HG03432 (cell line): ENCODE data around the gene PTPRJ.

ENCODE experiments used
- ATAC-seq: cut with Tn5 transposase; IDR thresholded peaks from one replicate; pipeline ENCODE4 v1.9.1; 2021; ENCODE audit warnings: mild to moderate bottlenecking, moderate library complexity; ENCODE audit not compliant: unreplicated experiment

The PTPRJ gene

GRCh38 chr11:47992959-47993820 lies 12.8 kb downstream of the PTPRJ start:
- no peak for ATAC-seq

DNA sequence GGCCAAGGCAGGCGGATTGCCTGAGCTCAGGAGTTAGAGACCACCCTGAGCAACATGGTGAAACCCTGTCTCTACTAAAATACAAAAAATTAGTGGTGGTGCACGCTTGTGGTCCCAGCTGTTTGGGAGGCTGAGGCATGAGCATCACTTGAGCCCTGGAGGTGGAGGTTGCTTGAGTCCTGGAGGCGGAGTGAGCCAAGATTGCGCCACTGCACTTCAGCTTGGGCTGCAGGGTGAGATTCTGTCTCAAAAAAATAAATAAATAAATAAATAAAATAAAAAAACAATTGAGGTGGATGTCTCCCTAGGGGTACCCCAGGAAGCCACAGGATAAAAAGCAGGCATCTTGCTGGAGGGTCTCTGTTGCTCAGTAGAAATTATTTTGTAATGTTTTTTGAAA lies 14.1 kb downstream of the PTPRJ start:
- ATAC-seq, result no peak

- no peak for ATAC-seq
Observed at GRCh38 chr11:47995360-47995769, 15.0 kb downstream of the PTPRJ start.

DNA sequence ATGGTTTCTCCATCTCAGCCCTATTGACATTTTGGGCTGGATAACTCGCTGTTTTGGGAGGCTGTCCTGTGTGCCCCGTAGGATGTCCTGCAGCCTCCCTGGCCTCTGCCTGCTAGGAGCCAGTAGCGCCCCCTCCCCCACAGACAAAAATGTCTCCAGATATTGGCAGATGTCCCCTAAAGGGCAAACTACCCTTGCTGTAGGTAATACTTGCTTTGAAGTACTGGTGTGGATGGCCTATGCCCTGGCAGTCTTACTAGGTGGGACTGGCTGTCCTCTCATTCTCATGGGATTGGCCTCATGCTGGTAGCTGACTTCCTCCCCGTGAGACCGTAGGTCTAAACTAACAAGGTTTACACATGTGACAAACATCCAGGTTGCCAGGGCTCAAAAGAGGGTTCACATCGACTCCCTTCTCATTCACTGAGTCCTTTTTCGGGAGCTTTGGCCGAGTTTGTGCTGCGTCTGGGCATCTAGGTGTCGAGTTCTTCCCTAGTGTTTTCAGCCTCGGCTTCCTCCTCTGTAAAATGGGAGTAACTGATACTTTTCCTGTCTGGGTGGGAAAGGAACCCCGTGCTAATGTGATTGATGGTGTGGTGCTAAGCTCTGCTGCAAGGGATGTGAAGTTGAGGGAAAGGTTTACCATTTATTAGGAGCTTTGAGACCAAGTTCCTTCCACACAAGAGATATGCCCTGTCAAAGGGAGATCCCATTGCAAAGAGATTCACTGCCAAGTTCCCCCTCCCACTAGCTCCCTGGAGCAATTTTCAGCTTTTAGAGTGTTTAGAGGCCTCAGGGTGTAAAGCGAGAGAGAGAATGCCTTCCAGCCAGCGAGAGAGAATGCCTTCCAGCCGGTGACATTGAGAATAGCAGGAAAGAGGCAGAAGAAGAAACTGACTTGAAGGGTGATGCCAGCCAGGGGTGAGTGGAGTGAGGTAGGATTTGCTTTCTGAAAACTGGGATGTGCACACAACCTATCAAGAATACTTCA lies 17.0 kb downstream of the PTPRJ start:
- no peak for ATAC-seq

DNA sequence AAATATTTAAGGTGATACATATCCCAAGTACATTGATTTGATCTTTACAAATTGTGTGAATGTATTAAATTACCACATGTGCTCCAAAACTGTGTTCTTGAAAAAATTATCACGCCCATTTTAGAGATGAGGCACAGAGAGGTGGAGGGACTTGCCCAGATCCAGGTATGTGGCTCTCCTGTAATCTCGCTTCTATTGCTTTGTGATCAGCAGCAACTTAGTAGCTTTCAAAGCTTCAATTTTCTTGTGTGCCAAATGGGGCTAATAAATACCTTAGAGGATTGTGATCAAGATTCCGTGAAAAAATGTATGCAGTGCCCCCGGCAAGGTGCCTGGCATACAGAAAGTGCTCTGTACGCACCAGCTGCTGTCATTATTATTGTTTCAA lies 18.0 kb downstream of the PTPRJ start:
- ATAC-seq, result no peak

DNA sequence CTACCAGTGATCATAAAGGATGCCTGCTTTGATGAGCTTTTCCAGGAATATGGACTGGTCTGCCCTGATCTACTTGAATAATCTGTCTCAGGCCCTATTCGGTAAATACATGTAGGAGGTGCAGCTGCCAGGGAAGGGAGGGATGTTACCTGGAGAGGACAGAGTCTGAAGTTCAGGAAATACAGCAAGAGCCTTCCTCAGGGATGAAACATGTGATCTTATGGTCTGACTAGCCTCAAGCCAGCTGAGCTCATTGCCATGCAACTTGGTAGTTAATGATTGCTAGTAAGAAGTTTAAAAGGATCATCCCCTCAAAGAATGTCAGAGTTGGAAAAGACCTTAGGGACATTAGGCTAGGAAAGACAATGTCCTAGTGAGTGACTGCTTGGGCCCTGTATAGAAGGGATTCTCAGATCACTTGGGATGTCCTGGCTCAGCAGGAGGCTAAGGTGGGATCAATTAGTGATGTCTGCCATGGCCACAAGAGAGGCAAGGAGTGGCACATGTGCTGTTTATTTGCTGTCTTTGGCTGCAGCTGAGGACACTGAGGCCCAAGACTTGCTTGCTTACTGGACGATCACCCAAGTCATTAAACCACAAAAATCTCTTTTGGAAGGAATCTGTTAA lies 18.5 kb downstream of the PTPRJ start:
- no peak for ATAC-seq

DNA sequence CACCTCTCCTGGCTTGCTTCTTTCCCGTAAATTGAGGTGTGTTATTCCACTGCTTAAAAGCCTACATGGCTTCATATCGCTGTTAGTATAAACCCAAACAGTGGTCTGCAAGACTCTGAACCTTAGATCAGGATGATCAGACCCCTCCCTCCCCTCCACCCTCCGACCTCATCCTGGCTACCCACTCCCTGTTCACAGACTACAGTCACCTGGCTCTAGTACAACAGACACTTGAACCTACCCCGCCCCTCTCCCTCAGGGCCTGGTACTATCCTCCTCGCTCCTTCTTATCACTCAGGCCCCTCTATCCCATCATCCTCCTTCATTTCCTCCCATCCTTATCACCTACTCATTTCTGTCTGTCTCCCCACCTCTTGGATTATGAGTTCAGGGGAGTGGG lies 20.1 kb downstream of the PTPRJ start:
- ATAC-seq, result no peak

DNA sequence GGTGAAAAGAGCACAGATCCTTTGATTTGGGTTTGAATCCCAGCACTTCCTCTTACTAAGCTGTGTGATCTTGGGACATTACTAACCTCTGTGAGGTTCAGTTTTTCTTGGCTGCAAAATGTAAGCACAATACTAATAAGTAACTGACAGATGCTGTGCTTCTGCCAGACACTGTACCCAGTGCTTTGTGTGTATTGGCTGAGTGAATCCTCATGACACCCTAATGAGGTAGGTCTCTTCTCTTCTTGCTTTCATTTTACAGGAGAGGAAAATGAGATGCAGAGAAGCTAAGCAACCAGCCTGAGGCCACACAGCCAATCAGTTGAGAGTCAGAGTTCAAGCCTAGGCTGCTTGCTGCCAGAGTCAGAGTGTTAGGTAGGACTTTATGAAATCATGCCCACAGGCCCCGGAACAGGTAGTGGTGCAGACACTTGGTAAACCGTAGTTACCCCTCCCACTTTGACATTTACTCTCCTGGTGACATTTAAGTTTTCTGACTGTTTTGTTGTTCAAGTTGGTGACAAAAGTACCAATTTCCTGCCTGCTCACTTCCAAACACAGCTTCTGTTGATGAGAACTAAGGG lies 21.2 kb downstream of the PTPRJ start:
- peak; percentile 69 for ATAC-seq

DNA sequence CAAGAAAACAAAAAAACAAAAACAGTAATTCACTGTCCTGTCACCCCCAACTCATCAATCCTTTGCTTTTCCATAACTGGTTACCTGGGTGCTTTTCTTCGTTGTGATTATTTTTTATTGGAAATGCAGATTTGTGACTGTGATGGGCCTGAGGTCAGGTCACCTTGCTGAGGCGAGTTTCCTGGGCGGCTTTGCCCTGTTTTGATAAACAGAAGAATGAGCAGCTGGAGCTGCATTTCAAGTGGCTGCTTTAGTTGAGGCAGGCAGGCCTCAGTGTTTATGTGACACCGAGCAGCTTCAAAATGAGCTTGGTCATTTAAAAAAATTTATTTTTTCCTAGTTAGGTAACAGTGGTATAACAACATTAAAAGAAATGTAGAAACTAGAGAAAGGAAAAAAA lies 22.2 kb downstream of the PTPRJ start:
- no peak for ATAC-seq

GRCh38 chr11:48003926-48004325 lies 23.6 kb downstream of the PTPRJ start:
- no peak for ATAC-seq

DNA sequence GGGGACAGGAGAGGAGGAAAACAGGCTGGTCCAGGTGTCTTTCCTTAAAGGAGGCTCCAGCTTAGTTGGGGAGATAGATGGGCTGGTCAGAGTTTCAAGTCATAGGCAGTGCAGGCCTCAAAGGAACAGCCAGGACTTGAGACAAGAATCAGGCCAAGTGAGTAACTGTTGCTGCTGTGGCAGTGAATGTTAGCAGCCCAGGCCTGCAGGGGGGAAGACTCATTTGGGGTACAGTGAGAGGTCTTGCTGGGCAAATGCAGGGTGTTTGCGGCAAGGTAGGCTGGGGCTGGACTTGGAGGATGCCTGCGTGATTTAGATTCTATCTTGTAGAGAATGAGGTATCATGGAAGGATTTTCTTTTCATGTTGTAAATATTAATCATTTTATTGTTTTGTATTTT lies 24.1 kb downstream of the PTPRJ start:
- ATAC-seq, result no peak

- ATAC-seq, result no peak
Observed at GRCh38 chr11:48005136-48005535, 24.8 kb downstream of the PTPRJ start.

DNA sequence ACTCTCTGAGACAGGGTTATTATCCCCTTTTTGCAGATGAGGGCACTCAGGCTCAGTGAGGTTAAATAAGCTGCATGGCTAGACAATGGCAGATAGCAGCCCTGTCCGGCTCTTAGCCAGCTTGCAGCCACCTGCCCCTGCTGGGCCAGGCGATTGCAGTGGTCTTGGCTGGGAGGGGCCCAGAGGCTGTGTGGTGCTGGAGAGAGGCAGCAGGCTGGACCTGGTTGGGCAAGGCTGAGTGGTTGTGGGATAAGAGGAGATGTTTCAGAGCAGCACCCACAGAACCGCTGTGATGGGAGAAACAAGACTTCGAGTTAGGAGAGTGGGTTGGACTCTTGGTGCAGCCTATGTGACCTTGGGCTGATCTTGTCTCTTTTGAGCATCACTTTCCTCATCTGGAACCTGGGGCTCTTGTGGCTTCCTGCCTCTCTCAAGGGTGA lies 25.5 kb downstream of the PTPRJ start:
- no peak for ATAC-seq

- ATAC-seq, result peak; percentile 74
Observed at GRCh38 chr11:48006301-48006992, 26.1 kb downstream of the PTPRJ start.

- ATAC-seq, result no peak
Observed at GRCh38 chr11:48007677-48008076, 27.3 kb downstream of the PTPRJ start.

DNA sequence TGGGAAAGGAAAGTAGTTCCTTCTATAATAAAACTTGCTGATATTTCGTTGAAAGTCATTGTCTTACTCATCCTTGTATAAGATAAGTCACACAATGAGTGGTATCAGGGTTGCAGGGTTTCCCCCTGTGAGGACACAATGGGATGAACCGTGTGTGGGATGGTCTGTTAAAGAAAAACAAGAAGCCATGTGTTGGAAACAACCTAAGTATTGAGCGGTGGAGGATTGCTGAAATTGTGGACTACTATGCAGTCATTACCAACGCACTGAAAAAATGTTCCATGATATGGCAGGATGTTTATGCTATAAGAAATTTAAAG lies 28.6 kb downstream of the PTPRJ start:
- peak; percentile 56 for ATAC-seq

GRCh38 chr11:48011102-48011797 lies 30.9 kb downstream of the PTPRJ start:
- ATAC-seq, result no peak

DNA sequence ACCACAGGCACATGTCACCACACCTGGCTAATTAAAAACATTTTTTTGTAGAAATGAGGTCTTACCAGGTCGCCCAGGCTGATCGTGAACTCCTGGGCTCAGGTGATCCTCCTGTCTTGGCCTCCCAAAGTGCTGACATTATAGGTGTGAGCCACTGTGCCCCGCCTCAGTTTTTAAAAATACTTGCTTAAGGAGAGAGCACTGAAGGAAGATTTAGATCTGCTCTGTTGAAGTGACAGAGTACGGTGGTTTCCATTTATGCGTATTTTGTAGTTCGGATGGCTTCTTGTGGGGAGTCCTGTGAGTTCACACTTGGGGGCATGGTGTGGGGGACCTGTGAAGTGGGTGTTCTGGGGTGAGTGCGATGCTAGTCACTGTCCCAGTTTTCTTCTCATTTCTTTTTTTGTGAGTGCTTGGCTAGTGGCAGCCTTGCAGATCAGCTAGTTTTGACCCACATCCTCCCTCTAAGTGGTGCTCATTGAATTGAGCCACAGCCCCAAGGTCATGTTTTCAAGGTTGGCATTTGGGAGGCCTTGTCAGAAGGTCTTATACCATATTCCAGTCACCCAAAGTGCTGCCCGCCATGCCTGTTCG lies 31.5 kb downstream of the PTPRJ start:
- no peak for ATAC-seq

GRCh38 chr11:48013269-48013901 lies 33.0 kb downstream of the PTPRJ start:
- peak; percentile 69 for ATAC-seq
